SKM-1 (cell line): ENCODE data around the gene SAYSD1.

Experiments
- DNase-seq: peaks from one replicate; lab custom pipeline; 2025; ENCODE audit not compliant: unreplicated experiment; lab: John Stamatoyannopoulos, UW

Gene SAYSD1

GRCh38 chr6:39079197-39080125 lies 35.5 kb downstream of the SAYSD1 start:
- DNase-seq = no peak

GRCh38 chr6:39078695-39079094 lies 36.3 kb downstream of the SAYSD1 start:
- no peak for DNase-seq

GRCh38 chr6:39077882-39078594 lies 36.9 kb downstream of the SAYSD1 start:
- DNase-seq = no peak

- DNase-seq = no peak
Measured at GRCh38 chr6:39076623-39077535, 38.1 kb downstream of the SAYSD1 start.

- no peak for DNase-seq
Measured at GRCh38 chr6:39075807-39076622, 39.0 kb downstream of the SAYSD1 start.

- DNase-seq = no peak
Measured at GRCh38 chr6:39075010-39075686, 39.8 kb downstream of the SAYSD1 start.

GRCh38 chr6:39074486-39074885 lies 40.5 kb downstream of the SAYSD1 start:
- no peak for DNase-seq

GRCh38 chr6:39073471-39074355 lies 41.3 kb downstream of the SAYSD1 start:
- no peak for DNase-seq

- DNase-seq = no peak
Measured at GRCh38 chr6:39072830-39073229, 42.2 kb downstream of the SAYSD1 start.

GRCh38 chr6:39068391-39068790 lies 46.6 kb downstream of the SAYSD1 start:
- no peak for DNase-seq

GRCh38 chr6:39065561-39065960 lies 49.4 kb downstream of the SAYSD1 start:
- no peak for DNase-seq

GRCh38 chr6:39063526-39063925 lies 51.5 kb downstream of the SAYSD1 start:
- no peak for DNase-seq

GRCh38 chr6:39062014-39062740 lies 52.8 kb downstream of the SAYSD1 start:
- DNase-seq = no peak

GRCh38 chr6:39061588-39061987 lies 53.4 kb downstream of the SAYSD1 start:
- DNase-seq = no peak

GRCh38 chr6:39061182-39061581 lies 53.8 kb downstream of the SAYSD1 start:
- DNase-seq = no peak

GRCh38 chr6:39060467-39061160 lies 54.4 kb downstream of the SAYSD1 start:
- DNase-seq = no peak

GRCh38 chr6:39059496-39060310 lies 55.3 kb downstream of the SAYSD1 start:
- no peak for DNase-seq
